Activated CD4-positive, alpha-beta T cell treated with anti-CD3 and anti-CD28 coated beads, Interleukin-2, Interleukin-6, amounts not matched to agents 100 ng/mL and 50 ng/mL, durations not matched to agents 16 hours and 8 hours (primary cell): ENCODE measurements around the gene CCDC127.

Experiments used
- DNase-seq: peaks from one replicate; pipeline ENCODE4 v3.0.0-alpha.2; 2020

The CCDC127 gene

DNA sequence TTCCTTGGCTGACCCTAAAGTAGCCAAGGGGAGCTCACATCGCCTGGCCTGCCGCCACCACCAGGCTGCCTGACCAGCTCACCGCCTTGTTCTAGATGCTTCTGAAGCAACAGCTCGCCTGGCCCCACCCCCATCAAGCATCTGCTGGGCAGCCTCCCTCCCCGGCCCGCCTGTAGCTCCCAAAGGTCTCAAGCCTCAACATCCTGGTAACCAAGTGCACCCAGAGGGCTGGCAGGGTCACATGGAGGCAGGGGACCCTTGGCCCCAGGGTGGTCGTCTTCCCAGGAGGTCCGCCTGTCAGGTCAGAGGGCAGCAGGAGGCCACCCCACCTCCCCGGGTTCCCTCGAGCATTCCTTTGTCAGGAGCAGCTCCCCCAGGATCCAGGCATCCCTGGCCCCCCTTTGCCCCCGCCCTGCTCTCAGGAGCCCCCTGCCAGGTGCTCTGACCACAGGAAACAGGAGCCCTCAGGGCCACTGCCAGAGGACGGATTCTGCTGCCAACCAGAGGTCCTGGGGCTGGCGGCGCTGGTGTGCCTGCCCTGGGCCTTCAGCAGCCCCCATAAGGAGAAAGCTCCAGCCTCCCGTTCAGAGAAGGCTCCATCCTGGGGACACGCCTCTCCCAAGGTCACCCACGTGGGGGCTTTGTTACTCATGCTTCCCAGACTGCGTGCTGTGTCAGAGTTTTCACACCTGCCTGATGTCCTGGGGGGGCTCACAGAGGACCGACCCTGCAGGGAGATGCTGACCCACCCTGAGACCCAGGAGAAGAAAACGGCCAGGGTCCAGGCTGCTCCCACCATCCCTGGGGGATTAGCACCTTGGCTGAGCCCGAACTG is 30.1 kb downstream of the CCDC127 start:
- no peak for DNase-seq

DNA sequence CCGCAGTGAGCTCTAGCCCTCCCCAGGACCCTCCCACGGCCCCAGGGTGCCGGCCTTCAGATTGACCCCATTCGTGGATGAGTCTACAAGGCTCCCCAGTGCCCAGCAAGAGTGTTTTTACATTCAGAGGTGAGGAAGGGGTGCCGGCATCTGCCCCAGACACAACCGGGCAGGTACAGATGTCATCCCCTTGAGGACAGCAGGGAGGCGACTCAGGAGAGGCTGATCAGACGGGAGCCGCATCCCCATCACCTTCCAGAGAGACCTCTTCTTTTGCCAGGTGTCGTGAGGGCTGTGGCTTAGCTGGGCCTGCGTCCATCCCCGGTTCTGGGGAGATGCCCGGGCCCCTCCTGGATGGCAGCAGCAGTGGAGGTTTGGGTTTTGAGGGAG is 30.9 kb downstream of the CCDC127 start:
- no peak for DNase-seq

DNA sequence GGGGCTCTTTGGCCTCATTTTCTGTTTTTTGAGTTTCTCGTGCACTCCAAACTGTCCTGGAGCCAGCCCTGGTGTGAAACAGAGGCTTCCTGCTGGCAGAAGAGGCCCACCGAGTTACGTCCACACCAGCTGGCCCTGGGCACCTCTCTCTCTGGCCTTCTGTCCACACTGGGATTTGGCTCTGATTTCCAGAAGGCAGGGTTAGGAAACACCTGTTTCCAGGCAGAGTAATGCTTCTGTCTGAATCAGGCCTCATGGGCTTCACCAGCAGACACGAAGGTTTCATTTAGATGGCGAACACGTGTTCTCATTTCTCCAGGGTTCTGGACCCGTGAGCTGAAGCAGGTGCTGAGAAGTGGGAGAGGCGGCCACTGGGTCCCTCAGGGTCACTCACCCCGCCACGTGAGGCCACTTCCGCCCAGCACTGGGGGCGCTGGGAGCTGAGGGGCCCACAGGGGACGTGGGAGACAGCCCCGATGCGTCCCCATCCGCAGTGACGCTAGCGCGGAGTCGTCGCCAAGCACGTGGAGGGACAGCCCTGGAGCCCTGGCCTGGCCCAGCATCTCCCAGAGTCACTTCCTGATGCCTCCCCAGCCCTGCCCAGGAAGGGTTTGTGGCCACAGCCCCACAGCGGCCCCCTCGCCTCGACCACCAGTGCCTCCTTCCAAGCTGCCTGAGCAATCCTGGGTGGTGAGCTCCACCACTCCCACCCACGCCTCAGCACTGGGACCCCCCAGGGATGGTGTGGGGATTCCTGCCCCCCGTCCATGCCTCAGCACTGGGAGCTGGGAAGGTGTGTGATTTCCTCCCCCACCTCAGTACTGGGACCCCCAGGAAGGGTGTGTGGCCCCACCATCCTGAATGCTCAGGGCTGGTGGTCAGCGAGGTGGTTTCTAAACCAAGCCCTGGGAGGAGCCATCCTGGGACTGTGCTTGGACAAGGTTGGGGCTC is 31.6 kb downstream of the CCDC127 start:
- no peak for DNase-seq

DNA sequence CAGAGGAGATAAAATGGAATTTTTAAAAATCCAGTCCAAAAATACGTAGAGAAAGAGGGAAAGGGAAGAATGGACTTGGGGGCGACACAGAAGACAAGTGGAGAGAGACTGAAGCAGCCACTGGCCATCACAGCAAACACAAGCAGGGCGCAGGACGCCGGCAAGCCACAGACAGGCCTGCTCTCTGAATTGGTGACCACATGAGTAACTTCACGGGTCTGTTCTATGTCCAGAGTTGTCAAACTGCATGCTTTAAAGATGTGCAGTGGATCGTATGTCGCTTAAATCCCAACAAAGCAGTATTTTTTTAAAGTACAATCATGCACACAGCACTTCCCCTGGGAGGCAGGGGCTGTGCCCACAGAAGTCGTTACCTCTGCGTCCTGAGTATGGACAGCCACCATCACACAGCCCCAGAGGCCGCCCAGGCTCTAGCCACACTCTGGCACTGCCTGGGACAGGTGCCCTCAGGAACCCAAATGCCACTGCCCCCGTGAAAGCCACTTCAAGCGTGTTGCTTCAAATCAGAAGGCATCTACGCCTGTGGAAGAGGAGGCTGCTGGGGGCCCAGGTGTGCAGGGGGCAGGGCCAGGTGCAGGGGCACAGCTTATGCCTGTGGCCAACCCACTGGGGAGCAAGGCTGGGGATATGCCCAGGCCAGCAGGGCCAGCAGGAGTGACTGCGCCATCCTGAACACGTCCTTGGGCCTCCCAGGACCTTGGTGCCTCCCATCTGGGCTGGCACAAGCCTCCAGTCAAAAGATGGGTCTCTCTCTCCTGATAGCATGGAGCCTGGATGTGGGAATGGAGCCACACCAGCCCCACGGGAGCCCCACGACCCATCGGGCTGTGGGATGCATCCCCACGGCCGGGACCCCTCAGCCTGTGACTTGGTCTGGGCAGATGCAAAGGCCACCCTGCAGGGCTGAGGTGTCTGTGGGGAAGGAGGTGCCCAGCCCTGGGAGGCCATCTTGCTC is 32.6 kb downstream of the CCDC127 start:
- DNase-seq: no peak

DNA sequence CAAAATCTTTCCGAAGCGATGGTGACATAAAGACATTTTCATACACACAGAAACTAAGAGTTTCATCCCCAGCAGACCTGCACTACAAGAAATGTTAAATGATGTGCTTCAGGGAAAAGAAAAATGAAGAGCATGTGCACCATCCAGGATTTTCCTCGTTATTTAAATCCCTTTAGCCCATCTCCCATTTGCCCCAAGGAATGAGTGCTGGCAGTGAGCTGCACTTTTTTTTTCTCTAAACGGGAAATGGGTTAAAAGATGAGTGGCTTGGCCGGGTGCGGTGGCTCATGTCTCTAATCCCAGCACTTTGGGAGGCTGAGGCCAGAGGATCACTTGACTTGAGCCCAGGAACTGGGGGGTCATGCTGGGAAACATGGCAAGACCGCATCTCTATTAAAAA is 33.5 kb downstream of the CCDC127 start:
- DNase-seq: no peak

DNA sequence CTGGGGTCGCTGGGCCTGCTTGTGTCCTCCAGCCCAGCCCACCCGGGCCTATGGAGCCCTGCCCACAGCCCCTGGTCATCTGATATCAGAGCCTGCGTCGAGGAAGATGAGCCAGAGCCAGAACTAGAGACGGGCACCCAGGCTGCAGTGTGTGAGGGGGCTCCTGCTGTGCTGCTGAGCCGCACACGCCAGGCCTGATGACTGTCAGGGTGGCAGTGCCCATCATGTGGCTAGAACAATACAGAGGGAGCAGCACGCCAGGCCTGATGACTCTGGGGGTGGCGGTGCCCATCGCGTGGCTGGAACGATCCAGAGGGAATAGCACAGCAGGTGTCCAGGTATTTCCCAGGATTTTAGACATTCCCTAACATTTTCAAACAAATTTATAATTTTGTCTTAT is 35.8 kb downstream of the CCDC127 start:
- DNase-seq: no peak

DNA sequence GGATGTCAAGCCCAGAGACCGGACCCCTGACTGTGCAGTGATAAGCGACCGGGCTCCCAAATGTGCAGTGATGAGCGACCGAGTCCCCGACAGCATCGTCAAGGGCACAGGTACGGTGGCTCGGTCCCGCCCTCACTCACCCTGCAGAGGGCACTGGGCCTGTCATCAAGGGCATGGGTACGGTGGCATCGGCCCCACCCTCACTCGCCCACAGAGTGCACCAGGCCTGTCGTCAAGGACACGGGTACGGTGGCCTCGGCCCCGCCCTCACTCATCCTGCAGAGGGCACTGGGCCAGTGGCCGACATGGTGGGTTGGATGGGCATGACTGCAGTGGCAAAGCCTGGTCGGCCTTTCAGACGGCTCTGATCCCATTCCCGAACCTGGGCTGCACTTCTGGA is 36.4 kb downstream of the CCDC127 start:
- DNase-seq: no peak

DNA sequence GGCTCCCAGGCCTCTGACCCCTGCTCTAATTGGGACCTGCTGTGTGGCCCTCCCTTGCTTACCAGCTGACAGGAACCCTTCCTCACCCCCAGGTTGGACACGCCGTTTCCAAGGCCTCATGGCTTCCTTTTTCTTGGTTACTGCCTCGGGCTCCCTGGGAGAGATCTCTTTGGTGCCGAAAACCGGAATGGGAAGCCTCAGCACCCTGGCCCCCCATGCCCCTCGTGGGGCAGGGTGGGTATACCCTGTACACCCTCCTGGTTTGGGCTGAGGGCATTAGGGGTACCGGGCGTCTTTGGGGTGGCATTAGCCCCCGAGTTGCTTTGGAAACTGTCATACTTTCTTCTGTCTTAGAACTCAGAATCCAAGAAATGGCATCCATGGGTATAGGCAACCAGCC is 36.8 kb downstream of the CCDC127 start:
- DNase-seq: no peak

DNA sequence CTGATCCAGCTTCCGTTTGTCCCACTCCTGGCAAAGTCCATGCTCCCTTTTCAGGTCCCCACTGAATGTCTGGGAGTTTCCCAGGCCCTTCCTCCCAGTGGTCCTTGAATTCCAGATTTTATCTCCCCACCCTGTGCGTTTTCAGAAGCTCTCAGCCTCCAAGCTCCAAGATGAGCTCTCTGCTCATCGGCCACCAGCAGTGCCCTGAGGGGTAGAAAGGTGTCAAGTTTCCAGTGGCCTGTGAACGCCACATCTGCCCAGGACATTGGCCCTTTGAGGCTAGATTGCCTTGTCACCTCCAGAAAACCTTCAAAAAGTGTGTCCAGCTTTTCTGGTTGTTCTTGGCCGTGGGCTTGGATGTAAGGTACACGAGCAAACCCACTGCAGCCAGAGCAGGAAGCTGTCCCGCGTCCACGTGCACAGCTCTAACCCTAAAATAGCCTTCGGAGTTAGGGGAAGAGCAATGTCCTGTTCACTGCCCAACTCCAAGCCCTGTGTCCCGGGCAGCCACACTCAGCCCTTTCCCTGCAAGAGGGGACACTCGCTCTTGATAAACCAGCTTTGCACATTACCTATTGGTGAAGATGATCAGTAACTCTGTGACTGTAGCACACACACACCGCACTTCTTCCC is 37.6 kb downstream of the CCDC127 start:
- DNase-seq: no peak

DNA sequence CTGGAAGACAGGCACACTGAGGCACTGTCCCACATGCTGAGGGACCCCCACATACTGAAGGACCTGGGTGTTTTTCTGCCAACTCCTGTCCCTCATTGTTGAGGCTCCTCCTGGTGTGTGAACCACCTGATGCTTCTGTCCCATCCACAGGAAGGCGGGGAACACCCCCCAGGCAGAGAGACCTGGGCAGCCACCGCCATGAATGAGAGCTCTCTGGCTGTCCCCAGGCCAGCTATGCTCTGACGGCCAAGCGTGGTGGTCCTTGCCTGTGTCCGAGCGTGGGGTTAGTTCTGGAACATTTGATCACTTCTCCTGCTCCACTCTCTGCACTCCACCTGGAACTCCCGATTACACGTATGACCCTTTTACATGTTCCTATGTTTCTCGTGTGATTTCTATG is 38.6 kb downstream of the CCDC127 start:
- no peak for DNase-seq

DNA sequence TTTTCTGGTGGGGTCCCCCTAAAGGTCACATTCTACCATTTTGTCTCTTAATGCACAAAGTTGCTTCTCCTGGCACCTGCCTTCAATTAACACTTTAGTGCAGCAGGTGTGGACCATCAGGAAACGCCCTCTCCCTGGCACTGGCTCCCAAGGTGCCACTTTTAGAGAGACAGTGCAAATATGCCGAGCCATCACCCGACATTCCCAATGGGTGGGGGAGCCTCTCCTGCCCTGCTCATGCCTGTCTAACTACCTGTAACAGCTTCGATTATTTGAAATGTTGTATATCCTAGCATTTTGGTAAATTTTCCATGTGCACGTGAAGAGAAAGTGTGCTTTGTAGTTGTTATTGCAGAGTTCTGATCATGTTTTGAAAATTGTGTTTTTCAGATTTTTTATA is 39.8 kb downstream of the CCDC127 start:
- no peak for DNase-seq

DNA sequence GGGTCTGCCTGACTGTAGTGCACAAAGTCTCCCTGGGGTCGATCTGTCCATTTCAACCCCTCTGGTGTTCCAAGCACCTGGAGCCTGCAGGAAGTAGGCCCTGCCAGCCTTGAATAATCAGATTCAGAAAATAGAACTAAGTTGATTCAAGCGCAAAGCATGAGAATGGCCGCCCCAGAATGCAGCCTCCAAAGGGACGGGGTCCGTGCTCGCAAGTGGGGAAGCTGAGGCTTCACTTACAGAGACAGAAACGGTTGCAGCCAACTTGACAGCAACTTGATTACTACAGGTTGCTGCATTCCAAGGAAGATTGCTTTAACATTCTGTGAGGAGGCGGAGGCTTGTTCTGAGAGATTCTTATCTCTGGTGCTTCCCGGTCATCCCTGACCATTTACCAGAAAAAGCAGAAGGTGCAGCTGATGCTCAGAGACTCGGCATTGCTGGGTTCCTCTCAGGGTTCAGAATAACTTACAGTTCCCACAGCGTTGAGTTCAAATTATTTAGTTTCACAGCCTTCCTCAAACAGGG is 41.6 kb downstream of the CCDC127 start:
- DNase-seq: no peak

DNA sequence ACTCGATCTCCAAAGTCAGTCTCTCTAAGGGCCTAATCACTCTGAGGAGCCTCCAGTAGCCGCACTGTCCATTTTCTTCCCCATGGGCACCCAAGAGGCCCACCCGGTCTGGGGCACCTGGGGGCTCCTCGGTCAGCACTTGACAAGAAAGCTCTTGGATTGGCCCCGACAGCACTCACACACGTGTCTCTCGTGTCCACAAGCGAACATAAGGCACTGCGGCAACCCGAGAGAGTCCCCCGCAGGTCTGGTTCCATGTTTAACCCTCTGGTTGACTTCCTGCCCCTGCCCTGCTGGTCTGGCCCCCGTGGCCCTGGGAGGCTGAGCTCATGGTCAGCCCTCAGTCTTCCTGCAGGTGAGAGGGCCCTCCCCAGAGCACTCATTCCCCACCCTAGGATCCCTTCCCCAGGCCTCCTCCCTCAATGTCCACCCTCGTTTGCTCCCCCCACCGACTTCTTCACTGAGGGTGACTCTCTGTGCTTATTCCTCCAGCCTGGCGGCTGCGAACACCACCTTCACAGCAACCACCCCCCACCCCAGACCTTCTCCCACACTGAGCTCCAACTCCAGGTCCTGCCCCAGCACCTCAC is 43.0 kb downstream of the CCDC127 start:
- DNase-seq: no peak

DNA sequence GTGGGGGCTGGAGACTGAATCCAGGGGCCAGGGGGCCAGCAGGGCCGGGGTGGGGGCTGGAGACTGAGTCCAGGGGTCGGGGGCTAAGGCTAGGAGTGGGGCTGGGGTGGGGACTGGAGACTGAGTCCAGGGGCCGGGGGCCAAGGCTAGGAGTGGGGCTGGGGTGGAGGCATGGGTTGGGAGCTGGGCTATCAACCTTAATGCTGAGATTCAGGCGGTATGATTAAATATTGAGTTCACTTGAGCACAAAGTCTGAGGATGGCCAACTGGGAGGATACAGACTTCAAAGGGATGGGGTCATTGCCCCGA is 43.7 kb downstream of the CCDC127 start:
- no peak for DNase-seq

DNA sequence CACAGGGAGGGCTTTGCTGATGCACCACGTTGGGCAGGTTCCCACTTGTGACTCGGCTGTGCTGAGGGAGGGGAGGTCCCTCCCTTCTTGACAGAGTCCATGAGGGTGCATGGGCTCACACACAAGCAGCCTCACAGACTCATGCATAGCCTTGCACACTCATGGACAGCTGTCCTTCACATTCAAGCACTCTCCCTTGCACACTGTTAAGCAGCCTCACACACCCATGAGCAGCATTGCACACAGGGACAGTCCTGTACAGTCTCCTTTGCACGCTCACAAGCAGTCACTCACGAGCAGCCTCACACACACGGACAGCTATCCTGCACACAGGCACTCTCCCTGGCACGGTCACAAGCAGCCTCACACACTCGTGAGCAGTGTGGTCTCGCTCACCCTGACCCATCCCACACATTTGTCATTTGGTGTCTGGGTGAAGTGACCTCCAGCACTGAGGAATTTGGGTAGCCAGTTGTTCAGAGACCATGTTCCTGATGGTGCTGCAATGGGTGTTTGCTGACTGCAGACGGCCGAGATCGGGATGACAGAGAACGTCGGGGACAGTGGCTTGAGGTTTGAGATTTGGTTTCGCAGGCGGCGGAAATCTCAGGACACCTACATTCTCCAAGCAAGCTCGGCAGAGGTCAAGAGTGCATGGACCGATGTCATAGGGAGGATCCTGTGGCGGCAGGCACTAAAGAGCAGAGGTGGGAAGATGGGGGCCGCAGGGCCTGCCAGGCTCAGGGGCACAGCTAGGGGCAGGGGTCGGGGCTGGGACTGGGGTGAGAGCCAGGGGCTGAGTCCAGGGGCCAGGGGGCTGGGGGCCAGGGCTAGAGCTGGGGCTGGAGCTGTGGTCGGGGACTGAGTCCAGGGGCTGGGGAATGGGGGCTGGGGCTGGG is 44.3 kb downstream of the CCDC127 start:
- DNase-seq: no peak

DNA sequence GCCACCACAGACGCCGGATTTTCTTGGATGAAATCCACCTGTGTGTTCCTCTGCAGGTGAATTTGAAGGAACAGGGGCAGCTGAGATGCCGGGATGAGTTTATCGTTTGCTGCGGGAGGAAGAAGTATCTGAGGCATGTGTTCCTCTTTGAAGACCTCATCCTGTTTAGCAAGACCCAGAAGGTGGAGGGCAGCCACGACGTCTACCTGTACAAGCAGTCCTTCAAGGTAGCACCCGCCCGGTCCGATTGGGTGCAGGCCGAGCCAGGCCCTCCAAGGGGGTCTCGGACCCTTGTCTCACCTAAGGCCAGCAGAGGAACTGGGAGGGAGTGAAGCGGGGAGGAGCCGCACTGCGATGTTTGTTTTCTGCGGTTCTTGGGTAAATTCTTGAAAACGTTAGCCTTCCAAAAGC is 45.1 kb downstream of the CCDC127 start:
- DNase-seq: no peak

DNA sequence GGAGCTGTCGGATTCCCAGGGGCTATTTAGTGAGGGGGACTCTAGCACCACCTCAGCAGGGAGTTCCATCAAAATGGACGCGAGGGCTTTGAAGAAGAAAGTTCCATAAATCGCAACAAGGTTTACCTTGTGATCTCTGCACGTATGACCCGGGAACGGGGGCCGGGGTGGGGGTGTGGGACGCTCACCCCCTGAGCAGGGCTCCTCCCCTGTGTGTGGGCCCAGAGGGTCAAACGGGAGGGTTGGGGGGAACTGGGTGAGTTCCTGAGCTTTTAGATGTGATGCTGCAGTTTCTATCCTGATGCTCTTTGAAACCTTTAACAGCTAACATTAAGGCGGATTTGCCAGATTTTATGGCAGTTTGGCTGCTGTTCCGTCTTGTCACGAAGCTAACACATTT is 45.5 kb downstream of the CCDC127 start:
- DNase-seq: no peak

DNA sequence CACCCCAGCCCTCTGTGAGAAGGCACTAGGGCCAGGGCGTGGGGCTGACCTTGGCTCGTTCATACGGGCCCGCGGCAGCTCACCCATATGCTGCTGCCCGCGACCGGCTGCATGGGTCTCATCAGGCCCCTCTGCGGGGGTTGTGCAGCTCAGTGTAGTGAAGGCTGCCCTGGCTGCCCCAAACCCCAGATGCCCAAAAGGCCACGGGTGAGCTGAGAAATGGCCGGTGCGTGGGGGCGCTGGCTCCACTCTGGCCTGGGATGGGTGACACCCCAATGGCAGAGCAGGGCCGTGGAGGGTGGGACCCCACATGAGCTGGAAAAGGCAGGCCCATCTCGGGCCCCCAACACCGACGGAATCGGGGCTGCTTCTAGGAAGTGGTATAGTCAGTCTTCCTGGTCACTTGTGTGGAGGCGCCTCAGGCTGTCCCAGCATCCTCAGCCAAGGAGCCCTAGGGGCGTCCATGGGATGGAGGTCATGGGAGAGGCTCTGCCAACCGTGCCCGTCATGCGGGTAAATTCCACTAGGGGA is 46.1 kb downstream of the CCDC127 start:
- DNase-seq: no peak

DNA sequence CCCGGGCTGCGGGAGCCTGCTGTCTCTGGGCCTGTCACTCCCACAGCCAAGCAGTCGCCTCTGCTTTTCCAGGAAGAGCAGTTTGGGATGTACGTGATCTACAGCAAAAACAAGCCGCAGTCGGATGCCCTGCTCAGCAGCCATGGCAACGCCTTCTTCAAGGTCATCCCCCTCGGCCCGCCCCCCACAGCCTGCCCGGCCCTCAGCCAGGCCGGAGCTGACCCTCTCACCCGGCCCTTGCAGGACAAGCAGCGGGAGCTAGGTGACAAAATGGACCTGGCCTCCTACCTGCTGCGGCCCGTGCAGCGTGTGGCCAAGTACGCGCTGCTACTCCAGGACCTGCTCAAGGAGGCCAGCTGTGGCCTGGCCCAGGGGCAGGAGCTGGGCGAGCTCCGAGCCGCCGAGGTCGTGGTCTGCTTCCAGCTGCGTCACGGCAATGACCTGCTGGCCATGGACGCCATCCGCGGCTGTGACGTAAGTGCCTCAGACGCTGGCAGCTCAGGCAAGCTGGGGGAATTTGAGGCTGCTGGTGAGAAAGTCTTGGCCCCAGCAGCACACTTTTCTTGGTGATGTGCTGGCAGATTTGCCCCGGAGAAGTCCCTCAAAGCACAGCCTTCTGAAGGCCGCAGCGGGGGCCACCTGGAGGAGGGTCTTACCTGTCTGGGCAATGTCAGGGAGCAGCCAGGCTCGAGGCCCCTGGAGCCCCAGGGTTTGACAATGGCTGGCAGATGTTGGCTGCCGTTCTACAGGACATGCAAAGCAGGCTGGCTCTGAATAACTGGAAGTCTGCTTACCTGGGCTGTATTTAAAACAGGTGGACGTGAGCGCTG is 46.8 kb downstream of the CCDC127 start:
- no peak for DNase-seq

DNA sequence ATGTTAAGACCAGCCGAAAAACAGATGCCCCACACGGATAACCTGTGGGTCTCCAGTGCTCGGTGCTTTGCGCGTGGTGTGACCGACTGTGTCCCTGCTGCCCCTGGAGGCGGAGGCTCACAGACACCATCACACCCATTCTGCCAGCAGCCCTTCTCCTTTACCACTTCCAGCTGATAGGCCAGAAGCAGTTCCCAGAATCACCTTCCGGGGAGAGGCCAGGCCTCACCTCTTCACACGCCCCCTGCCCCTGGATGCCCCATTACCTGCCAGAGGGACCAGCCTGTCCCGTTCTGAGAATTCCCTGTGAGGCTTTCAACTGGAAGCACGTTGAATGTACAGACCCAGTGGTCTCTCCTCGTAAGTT is 48.2 kb downstream of the CCDC127 start:
- no peak for DNase-seq
